Esophagus squamous epithelium (tissue), 5 donors: ENCODE data around the gene CBR1. TPM values are rescaled to one million over a fixed set of nuclear protein-coding genes. Genes with fewer than 3 reads are reported as not detected.

Experiments
- DNase-seq: peaks from one replicate; lab custom pipeline; 2025; lab: John Stamatoyannopoulos, UW
- H3K27ac ChIP-seq, 4 donors: fragments of 200-600 bp; sonication (generic); one replicate each; pipeline ENCODE4 v1.5.1; 2016 to 2019; ENCODE audit warnings: mild to moderate bottlenecking in 1 of 4
- H3K27me3 ChIP-seq, 4 donors: fragments of 200-600 bp; sonication (generic); 1 replicate in 3 of 4; 2 replicates in 1 of 4; pipeline versions ENCODE4 v1.5.1 to v1.6.0; 2017 to 2021; ENCODE audit warnings: antibody characterized with exemption in 1 of 4
- H3K36me3 ChIP-seq, 3 donors: fragments of 200-600 bp; sonication (generic); one replicate each; pipeline ENCODE4 v1.5.1; 2016 to 2019
- H3K4me1 ChIP-seq, 3 donors: fragments of 200-600 bp; sonication (generic); one replicate each; pipeline ENCODE4 v1.5.1; 2017 to 2019
- H3K4me3 ChIP-seq, 4 donors: fragments of 200-600 bp; sonication (generic); 1 replicate in 3 of 4; 2 replicates in 1 of 4; pipeline ENCODE4 v1.5.1; 2016 to 2019; ENCODE audit warnings: mild to moderate bottlenecking in 2 of 4, moderate library complexity in 1 of 4
- H3K9me3 ChIP-seq, 3 donors: fragments of 200-600 bp; sonication (generic); one replicate each; pipeline ENCODE4 v1.5.1; 2016 to 2019
- POLR2A ChIP-seq, 4 donors: fragments of 450-650 bp; IDR thresholded peaks; one replicate each; pipeline ENCODE4 v1.6.1; 2017; ENCODE audit warnings: antibody characterized with exemption in 4 of 4, mild to moderate bottlenecking in 4 of 4, moderate library complexity in 3 of 4
- WGBS, 2 donors: methylation state at CpG; one replicate each; pipeline ENCODE4 v1.1.5; 2018; 5-methylcytosine and 5-hydroxymethylcytosine counted together
- intact Hi-C: fragments of 100-400 bp; cut with DNase I; formaldehyde crosslinking; loops from one replicate; pipeline ENCODE4 v1.15.0; 2022
- total RNA-seq, 4 donors: library from RNA; depleted of rRNA; stranded (reverse); fragments of >200 nt; gene quantifications; one replicate each; pipeline ENCODE4 v1.1.0, GENCODE V29; 2016
- TF ChIP-seq, protein P1 (sequence below), 6 experiments: fragments of 450-650 bp in 4 of 6; fragments of 200-600 bp in 2 of 6; sonication (generic) in 2 of 6; IDR thresholded peaks; one replicate each; pipeline ENCODE4 v1.5.1; 2016 to 2019; ENCODE audit warnings: antibody characterized with exemption in 6 of 6, mild to moderate bottlenecking in 4 of 6, moderate library complexity in 4 of 6
- donor health status: DM: yes; HTN: yes; CAD: no.

The CBR1 gene
- total RNA-seq, 4 donors from 2014 or later, result 320 to 932 (median 584) TPM

DNA sequence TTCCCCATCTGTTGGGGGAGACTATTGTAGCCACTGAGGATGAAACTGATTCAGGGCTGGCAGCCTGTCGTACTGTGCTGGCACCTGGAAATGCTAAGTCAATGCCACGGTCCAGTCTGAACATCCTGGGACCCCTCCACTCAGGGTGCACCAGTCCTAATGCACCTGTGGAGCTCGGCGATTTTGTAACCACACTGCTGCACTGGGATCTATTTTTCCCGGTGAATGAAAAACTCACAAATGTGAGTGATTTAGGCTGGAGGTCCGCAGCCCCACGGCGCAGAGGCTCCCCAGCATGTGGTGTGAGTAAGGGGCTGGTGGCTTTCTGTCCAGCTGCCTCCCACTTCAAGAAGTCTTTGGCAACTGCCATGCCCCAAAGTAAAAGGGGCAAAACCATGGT, 45.0 kb upstream of the CBR1 start:
- H3K27ac ChIP-seq, result no peak overlapping the region
- no peak overlapping the region for H3K4me3 ChIP-seq
- H3K36me3 ChIP-seq, result no peaks in the 10 kb centered on the region
- no peaks in the 10 kb centered on the region for H3K27me3 ChIP-seq
- H3K9me3 ChIP-seq, result no peaks in the 10 kb centered on the region
- intact Hi-C loops, result no loop called here
- WGBS, 2 donors, result 100% methylated on average over 1 to 5 of the region's 8 CpGs
- H3K4me1 ChIP-seq, result peaks cover 0 to 30% (median 12%) of the 10 kb centered on the region in 3 donors
- DNase-seq, result no peak
- no peak for TF ChIP-seq POLR2A (IDR thresholded peaks at IDR 0.05)
- TF ChIP-seq, protein P1, sequence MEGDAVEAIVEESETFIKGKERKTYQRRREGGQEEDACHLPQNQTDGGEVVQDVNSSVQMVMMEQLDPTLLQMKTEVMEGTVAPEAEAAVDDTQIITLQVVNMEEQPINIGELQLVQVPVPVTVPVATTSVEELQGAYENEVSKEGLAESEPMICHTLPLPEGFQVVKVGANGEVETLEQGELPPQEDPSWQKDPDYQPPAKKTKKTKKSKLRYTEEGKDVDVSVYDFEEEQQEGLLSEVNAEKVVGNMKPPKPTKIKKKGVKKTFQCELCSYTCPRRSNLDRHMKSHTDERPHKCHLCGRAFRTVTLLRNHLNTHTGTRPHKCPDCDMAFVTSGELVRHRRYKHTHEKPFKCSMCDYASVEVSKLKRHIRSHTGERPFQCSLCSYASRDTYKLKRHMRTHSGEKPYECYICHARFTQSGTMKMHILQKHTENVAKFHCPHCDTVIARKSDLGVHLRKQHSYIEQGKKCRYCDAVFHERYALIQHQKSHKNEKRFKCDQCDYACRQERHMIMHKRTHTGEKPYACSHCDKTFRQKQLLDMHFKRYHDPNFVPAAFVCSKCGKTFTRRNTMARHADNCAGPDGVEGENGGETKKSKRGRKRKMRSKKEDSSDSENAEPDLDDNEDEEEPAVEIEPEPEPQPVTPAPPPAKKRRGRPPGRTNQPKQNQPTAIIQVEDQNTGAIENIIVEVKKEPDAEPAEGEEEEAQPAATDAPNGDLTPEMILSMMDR (IDR thresholded peaks at IDR 0.05), result no peak

DNA sequence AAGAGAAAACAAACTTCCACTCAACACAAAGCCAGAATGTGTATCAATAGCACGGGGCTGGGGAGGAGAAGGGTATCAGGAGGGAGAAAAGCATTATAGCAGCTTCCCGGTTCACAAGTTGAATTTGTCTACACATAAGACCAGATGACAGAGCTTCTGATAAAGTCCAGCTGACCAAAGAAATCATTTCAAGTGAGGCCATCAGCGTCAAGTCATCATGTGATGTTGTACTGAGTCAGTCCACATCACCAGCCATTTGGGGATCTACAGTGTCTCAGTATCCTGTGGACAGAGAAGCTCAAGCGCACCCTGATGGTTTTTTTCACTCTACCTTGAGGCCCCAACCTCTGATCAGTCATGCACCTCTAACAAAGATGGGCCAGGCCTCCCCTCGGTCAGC, 42.5 kb upstream of the CBR1 start:
- TF ChIP-seq POLR2A (IDR thresholded peaks at IDR 0.05), result no peak
- TF ChIP-seq, protein P1 (IDR thresholded peaks at IDR 0.05), result no peak
- no peak overlapping the region for H3K27ac ChIP-seq
- 72 to 82% methylated on average over 5 of the region's 5 CpGs for WGBS, 2 donors
- no peak overlapping the region for H3K4me3 ChIP-seq
- no peaks in the 10 kb centered on the region for H3K9me3 ChIP-seq
- DNase-seq, result no peak
- intact Hi-C loops, result no loop called here
- peaks cover 0 to 25% (median 11%) of the 10 kb centered on the region in 3 donors for H3K4me1 ChIP-seq
- no peaks in the 10 kb centered on the region for H3K36me3 ChIP-seq
- H3K27me3 ChIP-seq, result no peaks in the 10 kb centered on the region

DNA sequence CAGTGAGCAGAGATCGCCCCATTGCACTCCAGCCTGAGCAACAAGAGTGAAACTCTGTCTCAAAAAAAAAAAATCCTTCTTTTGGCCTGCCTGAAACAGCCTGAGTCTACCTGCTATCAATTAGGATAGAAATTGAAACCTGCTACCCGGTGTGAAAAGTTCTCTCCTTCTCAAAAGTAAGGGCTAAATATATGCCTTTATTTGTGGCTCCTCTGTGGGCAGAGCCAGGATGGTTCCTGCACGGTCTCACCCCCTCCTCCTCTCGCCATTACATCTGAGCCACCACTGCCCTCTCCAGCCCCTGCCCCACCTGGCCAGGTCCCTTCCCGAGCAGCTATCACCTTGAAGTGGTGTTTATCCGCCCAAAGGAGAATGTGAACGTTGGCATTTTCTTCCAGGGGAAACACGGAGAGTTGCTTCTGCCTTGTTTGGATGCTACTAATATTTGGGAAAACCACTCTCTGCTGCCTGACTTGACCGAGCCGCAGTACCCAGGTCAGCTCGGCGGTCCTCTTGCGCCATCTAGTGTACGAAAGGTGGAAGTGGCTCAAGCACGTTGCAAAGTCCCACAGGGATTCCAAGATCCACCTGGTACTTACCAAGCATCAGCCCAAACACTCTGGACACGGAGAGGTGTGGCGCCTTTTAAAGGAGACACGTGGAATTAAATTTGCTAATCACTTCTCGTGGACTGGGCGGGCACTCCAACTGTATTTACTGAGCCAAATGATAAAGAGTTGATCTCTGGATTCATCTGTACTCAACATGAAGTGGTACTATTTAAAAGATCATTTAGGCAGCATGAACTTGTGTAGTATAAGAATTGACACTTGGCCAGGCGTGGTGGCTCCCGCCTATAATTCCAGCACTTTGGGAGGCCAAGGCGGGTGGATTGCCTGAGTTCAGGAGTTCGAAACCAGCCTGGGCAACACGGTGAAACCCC, 41.4 kb upstream of the CBR1 start:
- WGBS, 2 donors, result 16 to 24% methylated on average over 23 to 24 of the region's 25 CpGs
- Histone ChIP-seq H3K27me3 (no peaks in the 10 kb centered on the region), H3K36me3 (peaks cover 0 to 3% (median 0%) of the 10 kb centered on the region in 3 donors), H3K4me3 (no peak overlapping the region), H3K27ac (no peak overlapping the region), H3K9me3 (no peaks in the 10 kb centered on the region), H3K4me1 (peaks cover 0 to 15% (median 1%) of the 10 kb centered on the region in 3 donors)
- intact Hi-C loops, result no loop called here
- peak; percentile 12 for DNase-seq
- TF ChIP-seq, protein P1 (IDR thresholded peaks at IDR 0.05), result peak; percentile 86 to 97 (median 94)
- no peak for TF ChIP-seq POLR2A (IDR thresholded peaks at IDR 0.05)

DNA sequence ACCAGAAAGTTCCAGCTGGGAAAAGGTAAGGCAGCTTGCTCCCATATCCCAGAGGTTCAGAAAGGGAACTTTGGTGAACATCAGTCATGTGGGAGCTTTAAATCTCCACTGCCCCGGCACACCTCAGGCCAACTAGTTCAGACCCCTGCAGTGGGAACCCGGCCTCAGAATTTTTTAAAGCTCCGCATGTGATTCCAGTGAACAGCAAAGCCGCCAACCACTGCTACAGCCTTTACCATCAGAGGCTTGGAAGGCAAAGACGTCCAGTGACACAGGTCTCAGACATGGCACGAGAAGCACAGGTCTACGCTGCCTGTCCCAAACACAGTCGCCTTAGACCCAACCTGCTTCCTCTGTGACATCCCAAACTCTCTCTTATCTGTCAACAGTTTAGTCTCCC, 40.5 kb upstream of the CBR1 start:
- Histone ChIP-seq H3K4me1 (peaks cover 0 to 9% (median 0%) of the 10 kb centered on the region in 3 donors), H3K9me3 (no peaks in the 10 kb centered on the region), H3K36me3 (peaks cover 0 to 12% (median under 1%) of the 10 kb centered on the region in 3 donors), H3K27ac (no peak overlapping the region), H3K27me3 (no peaks in the 10 kb centered on the region), H3K4me3 (no peak overlapping the region)
- no peak for DNase-seq
- TF ChIP-seq, protein P1 (IDR thresholded peaks at IDR 0.05), result no peak
- TF ChIP-seq POLR2A (IDR thresholded peaks at IDR 0.05), result no peak
- intact Hi-C loops, result no loop called here
- 88 to 92% methylated on average over 8 of the region's 8 CpGs for WGBS, 2 donors

DNA sequence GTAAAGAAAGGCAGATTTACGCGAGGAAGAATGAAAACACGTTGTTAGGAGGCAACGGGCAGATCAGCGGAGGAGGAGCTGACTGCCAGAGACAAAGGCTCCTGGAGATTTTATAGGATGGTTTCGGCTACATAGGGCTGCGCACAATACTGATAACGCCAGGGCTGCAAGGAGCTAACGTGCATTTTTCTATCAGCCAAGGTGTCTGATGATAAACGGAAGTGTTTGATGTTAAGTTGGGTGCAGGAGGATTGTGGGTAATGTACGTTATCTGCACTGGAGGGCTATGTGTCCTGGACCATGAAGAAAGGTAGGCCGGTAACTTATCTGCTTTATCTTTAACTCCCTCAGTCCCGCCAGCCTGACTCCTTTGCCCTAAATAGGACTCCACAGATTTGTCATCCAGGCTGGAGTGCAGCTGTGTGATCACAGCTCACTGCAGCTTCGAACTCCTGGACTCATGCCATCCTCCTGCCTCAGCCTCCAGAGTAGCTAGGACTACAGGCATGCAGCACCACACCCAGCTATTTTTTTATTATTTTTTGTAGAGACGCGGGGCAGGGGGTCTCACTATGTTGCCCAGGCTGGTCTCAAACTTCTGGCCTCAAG, 39.1 kb upstream of the CBR1 start:
- Histone ChIP-seq H3K36me3 (peaks cover 0 to 25% (median 15%) of the 10 kb centered on the region in 3 donors), H3K27me3 (no peaks in the 10 kb centered on the region), H3K4me1 (peaks cover 0 to 9% (median 0%) of the 10 kb centered on the region in 3 donors), H3K4me3 (no peak overlapping the region), H3K9me3 (no peaks in the 10 kb centered on the region), H3K27ac (no peak overlapping the region)
- intact Hi-C loops, result no loop called here
- WGBS, 2 donors, result 60 to 70% methylated on average over 16 of the region's 16 CpGs
- DNase-seq, result no peak
- no peak for TF ChIP-seq POLR2A (IDR thresholded peaks at IDR 0.05)
- TF ChIP-seq, protein P1 (IDR thresholded peaks at IDR 0.05), result no peak
